Measurements from ENCODE around the gene CRHR1. TPM values are rescaled to one million over a fixed set of nuclear protein-coding genes. Genes with fewer than 3 reads are reported as not detected.

Gene CRHR1
- total and polyA plus RNA-seq, 10 of the 15 experiments (the other 5 are each of a cell fraction or from before 2014, with no cell fraction given) = 0.08 TPM; not detected in 9

- intact Hi-C loops (cut with micrococcal nuclease; ENCODE audit: unreplicated experiment) (no loop called here), in situ Hi-C loops (cut with MboI) (no loop called here)
- H3K79me2 ChIP-seq (ENCODE audit: control insufficient read depth, insufficient read depth, low read length) = no peaks in the 10 kb centered on the region
- WGBS (ENCODE audit: insufficient coverage, insufficient replicate concordance, low lambda C conversion rate, missing lambda C conversion rate) = 28% methylated on average over 7 of the region's 7 CpGs
- TF ChIP-seq NFIC (IDR thresholded peaks at IDR 0.05; ENCODE audit: low read depth, low read length) = no peak
- no peak for TF ChIP-seq RCOR1 (conservative IDR thresholded peaks at IDR 0.05; ENCODE audit: low read depth, low read length)
- TF ChIP-seq LARP7 (IDR thresholded peaks at IDR 0.05) = no peak
- TF ChIP-seq RELA (IDR thresholded peaks at IDR 0.05; ENCODE audit: borderline replicate concordance, partially characterized antibody) = no peak
- TF ChIP-seq SKIL (IDR thresholded peaks at IDR 0.05; ENCODE audit: low read depth, poor library complexity, severe bottlenecking) = no peak
- no peak for TF ChIP-seq TARDBP (IDR thresholded peaks at IDR 0.05; ENCODE audit: borderline replicate concordance)
- no peak for TF ChIP-seq CBX3 (IDR thresholded peaks at IDR 0.05; ENCODE audit: borderline replicate concordance, low read depth)
- no peak for TF ChIP-seq SRF (IDR thresholded peaks at IDR 0.05; ENCODE audit: low read depth in 2 of 2, low read length in 2 of 2)
- SMC1A ChIA-PET (ENCODE audit: uncharacterized antibody, unreplicated experiment) = no interaction called here
- H3K36me3 ChIP-seq (ENCODE audit: control insufficient read depth in 2 of 2, insufficient read depth in 2 of 2, low read length in 1 of 2) = no peaks in the 10 kb centered on the region
- H3K4me3 ChIP-seq = no peak overlapping the region
- BruUV-seq (replicated peaks) = no TSS peak
- H3K9ac ChIP-seq (ENCODE audit: control insufficient read depth, insufficient read depth, low read length) = no peak overlapping the region
- no peak overlapping the region for H3K27ac ChIP-seq (ENCODE audit: control insufficient read depth, insufficient read depth)
- FAIRE-seq = no peak
- no peak for DNase-seq (ENCODE audit: low read depth, low spot score)
- CTCF ChIA-PET = no interaction called here
- no peak overlapping the region for H2AFZ ChIP-seq (ENCODE audit: control insufficient read depth, low read depth, low read length)
- H3K27me3 ChIP-seq (replicated peaks in 1 of 2; ENCODE audit: control insufficient read depth in 2 of 2, insufficient read depth in 2 of 2, low read length in 1 of 2) = peaks cover 0 to 2% of the 10 kb centered on the region in 2 experiments; a peak in 1 of 4 replicates
- no peaks in the 10 kb centered on the region for H3K4me1 ChIP-seq (ENCODE audit: control insufficient read depth, insufficient read depth, low read length)
- POLR2A ChIA-PET = no interaction called here
- ATAC-seq = no peak
- no peaks in the 10 kb centered on the region for H3K9me3 ChIP-seq (replicated peaks; ENCODE audit: control insufficient read depth, insufficient read depth, low read length)
- RAD21 ChIA-PET (ENCODE audit: unreplicated experiment) = no interaction called here
- no peak overlapping the region for H3K4me2 ChIP-seq (ENCODE audit: control insufficient read depth, insufficient read depth)
- no peaks in the 10 kb centered on the region; the same call in 1 of the 2 replicates for H4K20me1 ChIP-seq (ENCODE audit: control insufficient read depth, insufficient read depth)
These were observed 40.4 kb downstream of the CRHR1 start for GRCh38 chr17:45824475-45824874.

All from GM12878 (cell line).